DND-41 (cell line): ENCODE measurements around the gene IL3RA.

Experiments
- ATAC-seq: fragments of 200-7000 bp; cut with Tn5 transposase; 3 replicates; pipeline ENCODE4 v1.9.1; 2021; ENCODE audit warnings: low read depth; ENCODE audit not compliant: insufficient read depth
- DNase-seq: peaks from one replicate; pipeline ENCODE4 v3.0.0-alpha.2; 2020
- H2AFZ ChIP-seq: 2 replicates; pipeline ENCODE4 v1.6.0; 2012; ENCODE audit warnings: low read depth, low read length
- H3K27ac ChIP-seq: 2 replicates; pipeline ENCODE4 v1.5.1; 2012; ENCODE audit warnings: low read length, inconsistent platforms
- H3K27me3 ChIP-seq: fragments of 200-600 bp; sonication (generic); 2 replicates; pipeline ENCODE4 v1.6.0; 2012; ENCODE audit warnings: low read length, mild to moderate bottlenecking, inconsistent platforms; ENCODE audit not compliant: insufficient read depth, poor library complexity
- H3K36me3 ChIP-seq: 2 replicates; pipeline ENCODE4 v1.5.1; 2012; ENCODE audit warnings: low read length, inconsistent platforms; ENCODE audit not compliant: insufficient read depth
- H3K4me1 ChIP-seq: 2 replicates; pipeline ENCODE4 v1.5.1; 2012; ENCODE audit warnings: mild to moderate bottlenecking, low read length; ENCODE audit not compliant: insufficient read depth
- H3K4me2 ChIP-seq: 2 replicates; pipeline ENCODE4 v1.6.0; 2012; ENCODE audit warnings: mild to moderate bottlenecking, moderate library complexity, low read length, inconsistent platforms; ENCODE audit not compliant: insufficient read depth
- H3K4me3 ChIP-seq, 2 experiments: fragments of 200-600 bp in 1 of 2; shearing (Covaris generic) in 1 of 2; 2 replicates each; pipeline ENCODE4 v1.5.1; 2012 to 2016; ENCODE audit warnings: inconsistent platforms in 2 of 2, low read length in 2 of 2, mild to moderate bottlenecking in 2 of 2, low read depth in 1 of 2, moderate library complexity in 1 of 2
- H3K79me2 ChIP-seq: 2 replicates; pipeline ENCODE4 v1.6.0; 2012; ENCODE audit warnings: low read length, inconsistent platforms; ENCODE audit not compliant: insufficient read depth
- H3K9ac ChIP-seq: 2 replicates; pipeline ENCODE4 v1.6.0; 2012; ENCODE audit warnings: low read depth, mild to moderate bottlenecking, inconsistent platforms, low read length, moderate library complexity
- H3K9me3 ChIP-seq: 2 replicates; pipeline ENCODE4 v1.5.1; 2012; ENCODE audit warnings: low read length, moderate library complexity, mild to moderate bottlenecking, inconsistent platforms; ENCODE audit not compliant: insufficient read depth, severe bottlenecking
- H4K20me1 ChIP-seq: 2 replicates; pipeline ENCODE4 v1.6.0; 2012; ENCODE audit warnings: low read length; ENCODE audit not compliant: insufficient read depth
- CTCF ChIP-seq: IDR thresholded peaks from 2 replicates; pipeline ENCODE4 v1.5.1; 2012; ENCODE audit warnings: borderline replicate concordance, low read length, moderate library complexity, mild to moderate bottlenecking; ENCODE audit not compliant: poor library complexity, severe bottlenecking; ENCODE audit errors: extremely low read depth
- EZH2 ChIP-seq: IDR thresholded peaks from 3 replicates; pipeline ENCODE4 v1.6.1; 2012; ENCODE audit warnings: borderline replicate concordance, low read depth, mild to moderate bottlenecking, moderate library complexity, low read length, inconsistent platforms; ENCODE audit not compliant: severe bottlenecking

Gene IL3RA

GRCh38 chrX:1388651-1389050 lies 52.1 kb downstream of the IL3RA start:
- TF ChIP-seq EZH2 (no peak), CTCF (no peak)
- Histone ChIP-seq H3K27me3 (no peaks in the 10 kb centered on the region), H3K4me2 (peak overlapping the region; percentile 94; the same call in 1 of the 2 replicates), H4K20me1 (peaks cover 72% of the 10 kb centered on the region), H3K9me3 (no peaks in the 10 kb centered on the region), H3K9ac (no peak overlapping the region), H3K4me3 (no peak overlapping the region), H3K4me1 (peaks cover 37% of the 10 kb centered on the region), H3K79me2 (peaks cover 74% of the 10 kb centered on the region), H3K36me3 (peaks cover 79% of the 10 kb centered on the region), H2AFZ (no peak overlapping the region), H3K27ac (no peak overlapping the region)
- no peak for ATAC-seq
- DNase-seq, result no peak

GRCh38 chrX:1389181-1389992 lies 52.8 kb downstream of the IL3RA start:
- no peak overlapping the region for H3K27ac ChIP-seq
- DNase-seq, result peak; percentile 5
- H4K20me1 ChIP-seq, result peaks cover 74% of the 10 kb centered on the region
- 0 out of 4 replicates have a peak overlapping the region, but pooled peaks of 1 of the 2 experiments have one; percentile 81 for H3K4me3 ChIP-seq
- H3K4me2 ChIP-seq, result peak overlapping the region; percentile 94; the same call in 1 of the 2 replicates
- no peaks in the 10 kb centered on the region for H3K27me3 ChIP-seq
- H3K9ac ChIP-seq, result no peak overlapping the region
- H2AFZ ChIP-seq, result no peak overlapping the region
- peaks cover 45% of the 10 kb centered on the region for H3K4me1 ChIP-seq
- TF ChIP-seq EZH2, result no peak
- TF ChIP-seq CTCF, result no peak
- no peak for ATAC-seq
- H3K36me3 ChIP-seq, result peaks cover 75% of the 10 kb centered on the region
- H3K79me2 ChIP-seq, result peaks cover 82% of the 10 kb centered on the region
- no peaks in the 10 kb centered on the region for H3K9me3 ChIP-seq

GRCh38 chrX:1389993-1390285 lies 53.4 kb downstream of the IL3RA start:
- H3K9me3 ChIP-seq, result no peaks in the 10 kb centered on the region
- peaks cover 50% of the 10 kb centered on the region for H3K4me1 ChIP-seq
- TF ChIP-seq EZH2 (no peak), CTCF (no peak)
- no peaks in the 10 kb centered on the region for H3K27me3 ChIP-seq
- no peak overlapping the region for H3K9ac ChIP-seq
- peaks cover 76% of the 10 kb centered on the region for H3K36me3 ChIP-seq
- no peak overlapping the region for H2AFZ ChIP-seq
- peak overlapping the region; percentile 94; the same call in 1 of the 2 replicates for H3K4me2 ChIP-seq
- H3K79me2 ChIP-seq, result peaks cover 87% of the 10 kb centered on the region
- no peak for ATAC-seq
- no peak for DNase-seq
- peak overlapping the region in 1 of 2 experiments; percentile 81; a peak in 1 of 4 replicates for H3K4me3 ChIP-seq
- peaks cover 75% of the 10 kb centered on the region for H4K20me1 ChIP-seq
- H3K27ac ChIP-seq, result no peak overlapping the region
